Measurements from ENCODE around the gene ATXN7L3B.

DNA sequence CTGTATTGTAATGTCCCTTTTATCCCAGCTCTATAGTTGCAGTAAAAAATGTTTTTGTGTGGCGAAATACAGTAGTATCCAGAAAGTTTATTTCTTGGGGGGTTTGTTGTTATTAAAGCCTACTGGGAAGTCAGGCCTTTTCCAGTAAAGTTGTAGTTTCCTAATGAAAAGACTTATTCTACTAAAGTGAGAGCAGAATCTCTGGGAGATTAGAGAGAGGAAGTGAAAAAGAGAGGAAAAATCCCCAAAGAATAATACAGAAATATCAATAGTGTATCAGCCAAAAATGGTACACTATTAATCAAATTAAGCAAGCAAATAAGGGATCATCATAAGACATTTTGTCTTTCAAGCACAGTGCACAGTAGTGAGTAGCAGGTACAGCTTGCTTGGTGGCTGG is 46.3 kb upstream of the ATXN7L3B start:
- TF ChIP-seq CTCF (conservative IDR thresholded peaks at IDR 0.05; ENCODE audit: low read depth in 2 of 2) (no peak), EZH2phosphoT487 (IDR thresholded peaks at IDR 0.05; ENCODE audit: unreplicated experiment) (no peak), EZH2 (IDR thresholded peaks at IDR 0.05; ENCODE audit: low read depth, unreplicated experiment) (no peak), NANOG (IDR thresholded peaks at IDR 0.05; ENCODE audit: borderline replicate concordance) (no peak), CREB1 (CRISPR knock-in tag; IDR thresholded peaks at IDR 0.05; ENCODE audit: low read depth) (no peak), POLR2AphosphoS5 (IDR thresholded peaks at IDR 0.05; ENCODE audit: low read depth) (no peak)
- TF ChIP-seq, protein P1, sequence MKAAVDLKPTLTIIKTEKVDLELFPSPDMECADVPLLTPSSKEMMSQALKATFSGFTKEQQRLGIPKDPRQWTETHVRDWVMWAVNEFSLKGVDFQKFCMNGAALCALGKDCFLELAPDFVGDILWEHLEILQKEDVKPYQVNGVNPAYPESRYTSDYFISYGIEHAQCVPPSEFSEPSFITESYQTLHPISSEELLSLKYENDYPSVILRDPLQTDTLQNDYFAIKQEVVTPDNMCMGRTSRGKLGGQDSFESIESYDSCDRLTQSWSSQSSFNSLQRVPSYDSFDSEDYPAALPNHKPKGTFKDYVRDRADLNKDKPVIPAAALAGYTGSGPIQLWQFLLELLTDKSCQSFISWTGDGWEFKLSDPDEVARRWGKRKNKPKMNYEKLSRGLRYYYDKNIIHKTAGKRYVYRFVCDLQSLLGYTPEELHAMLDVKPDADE (IDR thresholded peaks at IDR 0.05) = no peak

All from GM23338 (cell line).